Prostate gland (tissue), 2 donors: ENCODE measurements around the gene IGF2. TPM values are rescaled to one million over a fixed set of nuclear protein-coding genes. Genes with fewer than 3 reads are reported as not detected.

Source experiments
- DNase-seq: peaks from one replicate; pipeline ENCODE4 v3.0.0-alpha.2; 2019; ENCODE audit warnings: low spot score
- H3K27ac ChIP-seq, 2 donors: fragments of 200-600 bp; sonication (generic); 2 replicates each; pipeline ENCODE4 v1.5.1; 2017 to 2019
- H3K27me3 ChIP-seq: fragments of 200-600 bp; sonication (generic); replicated peaks from 2 replicates; pipeline ENCODE4 v1.5.1; 2019; ENCODE audit not compliant: insufficient read depth
- H3K36me3 ChIP-seq, 2 donors: fragments of 200-600 bp; sonication (generic); 1 replicate in 1 of 2; 2 replicates in 1 of 2; pipeline versions ENCODE4 v1.5.1 to v1.8.1; 2017 to 2019
- H3K4me1 ChIP-seq: fragments of 200-600 bp; sonication (generic); replicated peaks from 2 replicates; pipeline ENCODE4 v1.5.1; 2019
- H3K4me3 ChIP-seq, 2 donors: fragments of 200-600 bp; sonication (generic); 2 replicates each; pipeline ENCODE4 v1.5.1; 2017 to 2019
- H3K9me3 ChIP-seq: fragments of 200-600 bp; sonication (generic); 2 replicates; pipeline ENCODE4 v1.5.1; 2017
- POLR2A ChIP-seq: fragments of 450-650 bp; IDR thresholded peaks from one replicate; pipeline ENCODE4 v1.6.1; 2016; ENCODE audit warnings: antibody characterized with exemption, mild to moderate bottlenecking
- POLR2AphosphoS5 ChIP-seq: sonication (generic); formaldehyde crosslinking; IDR thresholded peaks from one replicate; pipeline ENCODE4 v1.6.1; 2017; ENCODE audit warnings: antibody characterized with exemption
- WGBS: methylation state at CpG from one replicate; pipeline ENCODE4 v1.1.5; 2018; 5-methylcytosine and 5-hydroxymethylcytosine counted together
- intact Hi-C: fragments of 100-400 bp; cut with DNase I; formaldehyde crosslinking; loops from one replicate; pipeline ENCODE4 v1.14.2; 2022
- total RNA-seq, 2 donors: library from RNA; depleted of rRNA; stranded (reverse); fragments of >200 nt; gene quantifications; one replicate each; pipeline ENCODE4 v1.1.0, GENCODE V29; 2016
- TF ChIP-seq, protein P1 (sequence below), 4 experiments: fragments of 200-600 bp in 2 of 4; fragments of 450-650 bp in 2 of 4; sonication (generic) in 2 of 4; IDR thresholded peaks; 1 replicate in 3 of 4; 2 replicates in 1 of 4; pipeline ENCODE4 v1.5.1; 2016 to 2019; ENCODE audit warnings: antibody characterized with exemption in 4 of 4, mild to moderate bottlenecking in 2 of 4, moderate library complexity in 2 of 4

The IGF2 gene
- total RNA-seq, 2 donors from 2014 or later: 4.1 to 80.7 TPM

DNA sequence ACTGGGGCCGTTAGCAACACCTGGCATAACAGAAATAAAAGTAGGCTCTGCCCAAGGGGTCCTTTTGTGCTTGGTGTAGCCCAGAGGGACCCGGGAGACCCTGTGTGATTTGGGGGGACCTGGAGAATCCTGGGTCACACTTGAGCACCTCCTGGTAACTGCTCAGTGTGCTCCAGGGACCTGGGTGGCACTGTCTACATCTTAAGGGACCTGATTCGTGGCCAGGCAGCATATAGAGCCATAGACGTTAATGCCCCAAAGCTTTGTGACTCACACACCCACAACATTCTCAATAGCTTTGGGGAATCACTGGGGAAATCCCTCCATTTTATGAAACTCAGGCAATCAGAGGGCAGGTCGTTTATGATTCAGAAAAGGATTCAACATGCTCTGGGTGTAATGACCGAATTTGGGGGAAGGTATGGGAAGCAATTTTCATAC is 3.6 kb upstream of the IGF2 start:
- 31% methylated on average over 6 of the region's 6 CpGs for WGBS
- Histone ChIP-seq H3K27me3 (peaks cover 43% of the 10 kb centered on the region), H3K9me3 (no peaks in the 10 kb centered on the region), H3K4me3 (no peak overlapping the region), H3K27ac (no peak overlapping the region), H3K36me3 (no peaks in the 10 kb centered on the region), H3K4me1 (peaks cover under 1% of the 10 kb centered on the region)
- intact Hi-C loops: no loop called here
- TF ChIP-seq, protein P1, sequence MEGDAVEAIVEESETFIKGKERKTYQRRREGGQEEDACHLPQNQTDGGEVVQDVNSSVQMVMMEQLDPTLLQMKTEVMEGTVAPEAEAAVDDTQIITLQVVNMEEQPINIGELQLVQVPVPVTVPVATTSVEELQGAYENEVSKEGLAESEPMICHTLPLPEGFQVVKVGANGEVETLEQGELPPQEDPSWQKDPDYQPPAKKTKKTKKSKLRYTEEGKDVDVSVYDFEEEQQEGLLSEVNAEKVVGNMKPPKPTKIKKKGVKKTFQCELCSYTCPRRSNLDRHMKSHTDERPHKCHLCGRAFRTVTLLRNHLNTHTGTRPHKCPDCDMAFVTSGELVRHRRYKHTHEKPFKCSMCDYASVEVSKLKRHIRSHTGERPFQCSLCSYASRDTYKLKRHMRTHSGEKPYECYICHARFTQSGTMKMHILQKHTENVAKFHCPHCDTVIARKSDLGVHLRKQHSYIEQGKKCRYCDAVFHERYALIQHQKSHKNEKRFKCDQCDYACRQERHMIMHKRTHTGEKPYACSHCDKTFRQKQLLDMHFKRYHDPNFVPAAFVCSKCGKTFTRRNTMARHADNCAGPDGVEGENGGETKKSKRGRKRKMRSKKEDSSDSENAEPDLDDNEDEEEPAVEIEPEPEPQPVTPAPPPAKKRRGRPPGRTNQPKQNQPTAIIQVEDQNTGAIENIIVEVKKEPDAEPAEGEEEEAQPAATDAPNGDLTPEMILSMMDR (IDR thresholded peaks at IDR 0.05): no peak
- TF ChIP-seq POLR2AphosphoS5 (no peak), POLR2A (no peak)
- no peak for DNase-seq

DNA sequence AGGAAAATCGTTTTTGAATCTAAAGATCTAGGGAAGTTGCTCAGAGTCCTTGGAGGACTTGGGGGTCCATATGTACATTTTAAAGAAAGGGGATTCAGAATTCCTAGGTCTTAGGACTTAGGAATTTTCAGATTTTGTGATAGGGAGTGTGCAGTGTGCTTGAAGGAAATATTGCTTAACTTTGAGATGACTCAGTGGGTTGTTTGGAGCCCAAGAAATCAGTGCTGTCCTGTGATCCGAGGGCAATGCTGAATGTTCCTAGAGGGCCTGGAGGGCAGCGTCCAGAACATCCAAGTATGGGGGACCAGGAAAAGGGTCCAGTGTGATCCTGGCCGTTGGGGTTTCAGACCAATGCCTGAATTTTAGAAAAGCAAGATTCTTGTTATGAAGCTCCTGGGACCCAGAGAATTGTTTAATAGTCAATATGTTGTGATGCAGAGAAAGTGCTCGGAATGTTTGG is 3.1 kb upstream of the IGF2 start:
- peaks cover 5% of the 10 kb centered on the region for H3K4me1 ChIP-seq
- H3K4me3 ChIP-seq: no peak overlapping the region
- no peak for DNase-seq
- no peaks in the 10 kb centered on the region for H3K36me3 ChIP-seq
- peaks cover 45% of the 10 kb centered on the region for H3K27me3 ChIP-seq
- WGBS: 41% methylated on average over 5 of the region's 5 CpGs
- no peaks in the 10 kb centered on the region for H3K9me3 ChIP-seq
- intact Hi-C loops: no loop called here
- no peak overlapping the region for H3K27ac ChIP-seq
- TF ChIP-seq POLR2A (no peak), POLR2AphosphoS5 (no peak)
- TF ChIP-seq, protein P1 (IDR thresholded peaks at IDR 0.05): no peak

DNA sequence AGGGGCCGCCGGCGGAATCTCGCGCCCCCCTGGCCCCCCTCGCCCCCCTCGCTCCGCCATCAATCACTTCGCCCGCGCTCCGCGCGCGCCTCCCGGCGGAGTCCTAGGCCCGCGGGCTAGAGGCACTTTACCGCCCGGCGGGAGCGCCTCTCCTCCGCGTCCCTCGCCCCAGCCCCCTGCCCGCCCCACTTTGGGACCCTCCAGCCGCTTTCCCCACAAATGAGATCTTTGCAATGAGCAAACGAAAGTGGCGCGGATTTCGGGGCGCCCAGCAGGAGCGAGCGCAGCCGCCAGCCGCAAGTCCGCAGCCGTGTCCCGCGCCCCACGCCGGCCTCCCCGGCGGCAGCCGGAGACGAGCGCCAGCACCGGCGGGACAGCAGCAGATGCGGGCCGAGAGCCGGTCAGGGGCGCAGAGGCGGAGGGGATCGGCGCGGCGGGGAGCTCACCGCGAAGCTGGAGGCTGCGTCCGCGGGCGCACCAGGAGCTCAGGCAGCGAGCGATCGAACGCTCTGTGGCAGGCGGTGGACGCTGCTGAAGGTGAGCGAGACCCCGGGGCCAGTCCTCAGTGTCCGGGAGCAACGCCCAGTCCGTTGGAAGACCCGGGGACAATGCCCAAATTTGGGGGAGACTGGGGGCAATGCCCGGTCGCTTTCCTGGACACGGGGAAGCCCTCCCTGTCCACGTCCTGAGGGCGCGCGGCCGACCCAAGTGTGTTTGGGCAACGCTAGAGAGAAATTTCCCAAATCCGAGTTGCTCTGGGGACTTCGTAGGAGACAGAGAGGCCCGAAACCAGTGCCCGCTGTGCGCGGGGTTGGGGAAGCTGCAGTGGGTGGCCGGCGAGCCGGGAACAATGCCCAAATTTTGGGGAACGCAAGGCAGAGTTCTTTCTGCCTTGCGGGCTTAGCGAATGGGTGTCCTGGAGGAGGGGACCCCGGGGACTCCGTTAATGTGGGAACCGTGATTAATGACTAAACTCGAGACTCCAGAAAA is 1.5 kb upstream of the IGF2 start:
- DNase-seq: no peak
- Histone ChIP-seq H3K36me3 (no peaks in the 10 kb centered on the region), H3K4me1 (peaks cover 6% of the 10 kb centered on the region), H3K27me3 (peaks cover 39% of the 10 kb centered on the region), H3K4me3 (no peak overlapping the region), H3K27ac (no peak overlapping the region), H3K9me3 (no peaks in the 10 kb centered on the region)
- TF ChIP-seq, protein P1 (IDR thresholded peaks at IDR 0.05): no peak
- no peak for TF ChIP-seq POLR2AphosphoS5
- no peak for TF ChIP-seq POLR2A
- WGBS: 10% methylated on average over 76 of the region's 102 CpGs
- intact Hi-C loops: no loop called here

DNA sequence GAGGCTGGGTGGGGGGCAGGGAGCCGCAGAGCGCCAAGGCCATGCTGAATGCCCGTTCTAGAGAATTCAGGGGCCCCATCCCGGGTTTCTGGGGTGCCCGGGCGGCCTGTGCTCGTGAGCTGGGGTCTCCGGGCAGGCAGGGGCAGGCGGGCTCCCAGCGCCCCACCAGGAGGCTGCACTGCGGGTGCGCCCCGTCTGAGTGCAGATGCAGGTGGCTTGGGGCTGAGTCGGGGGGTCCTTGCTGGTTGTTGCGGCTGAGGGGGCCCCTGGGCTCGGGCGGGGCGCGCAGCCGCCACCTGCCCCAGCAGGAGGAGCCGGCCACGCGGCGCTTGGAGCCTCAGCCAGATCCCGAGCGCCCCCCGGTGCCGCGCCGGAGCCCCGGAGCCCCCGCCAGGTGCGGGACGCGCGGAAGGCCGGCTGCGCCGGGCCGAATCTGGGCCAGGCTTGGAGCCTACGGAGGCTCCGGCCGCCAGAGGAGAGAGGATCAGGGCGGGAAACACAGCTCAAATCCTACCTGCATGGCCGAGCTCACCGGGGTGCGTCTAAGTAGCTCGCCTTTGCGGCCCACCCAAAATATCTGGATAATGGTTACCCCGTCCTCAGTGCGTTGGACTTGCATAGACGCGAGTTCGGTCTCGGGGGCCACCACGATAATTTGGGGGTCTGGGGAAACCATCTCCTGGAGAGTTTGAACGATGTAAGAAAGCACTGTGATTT is 590 bp upstream of the IGF2 start:
- no peak overlapping the region for H3K4me3 ChIP-seq
- H3K27ac ChIP-seq: no peak overlapping the region
- TF ChIP-seq POLR2AphosphoS5: no peak
- TF ChIP-seq POLR2A: no peak
- TF ChIP-seq, protein P1 (IDR thresholded peaks at IDR 0.05): no peak
- peaks cover 30% of the 10 kb centered on the region for H3K27me3 ChIP-seq
- no peak for DNase-seq
- peaks cover 6% of the 10 kb centered on the region for H3K4me1 ChIP-seq
- H3K36me3 ChIP-seq: no peaks in the 10 kb centered on the region
- no peaks in the 10 kb centered on the region for H3K9me3 ChIP-seq
- intact Hi-C loops: no loop called here
- WGBS: 2% methylated on average over 26 of the region's 57 CpGs
